Activated CD4-positive, alpha-beta T cell treated with anti-CD3 and anti-CD28 coated beads, Interleukin-2, amount 10 ng/mL, durations not matched to agents 7 days and 5 days (primary cell): ENCODE measurements around the gene CAPN15. TPM values are rescaled to one million over a fixed set of nuclear protein-coding genes. Genes with fewer than 3 reads are reported as not detected.

Experiments used
- CTCF ChIA-PET: fragments of 350-600 bp; sonication (Branson Sonifier 250); formaldehyde crosslinking; loops from one replicate; lab custom pipeline; 2021; ENCODE audit warnings: antibody characterized with exemption; lab: Charles Lee
- POLR2A ChIA-PET: fragments of 350-600 bp; sonication (Branson Sonifier 250); formaldehyde crosslinking; loops from one replicate; lab custom pipeline; 2021; ENCODE audit warnings: antibody characterized with exemption; lab: Charles Lee
- DNase-seq: peaks from one replicate; pipeline ENCODE4 v3.0.0-alpha.2; 2020
- H3K27ac Mint-ChIP-seq: one replicate; pipeline ENCODE4 v1.8.0; 2021; ENCODE audit warnings: mild to moderate bottlenecking, moderate library complexity, mixed read lengths
- H3K27me3 Mint-ChIP-seq: one replicate; pipeline ENCODE4 v1.8.0; 2021; ENCODE audit warnings: mixed read lengths
- H3K36me3 Mint-ChIP-seq: one replicate; pipeline ENCODE4 v1.8.0; 2021; ENCODE audit warnings: low read depth, mixed read lengths
- H3K4me1 Mint-ChIP-seq: one replicate; pipeline ENCODE4 v1.8.0; 2021; ENCODE audit warnings: mixed read lengths
- H3K4me3 Mint-ChIP-seq: one replicate; pipeline ENCODE4 v1.8.0; 2021; ENCODE audit warnings: mild to moderate bottlenecking, moderate library complexity, mixed read lengths
- H3K9me3 Mint-ChIP-seq: one replicate; pipeline ENCODE4 v1.8.0; 2021; ENCODE audit warnings: mixed read lengths
- total RNA-seq, 2 experiments: library from RNA; stranded (reverse); gene quantifications; one replicate each; pipeline ENCODE4 v1.2.3, GENCODE V29; 2021

CAPN15 gene
- total RNA-seq, 2 experiments from 2014 or later = 59.1 to 72.1 TPM

DNA sequence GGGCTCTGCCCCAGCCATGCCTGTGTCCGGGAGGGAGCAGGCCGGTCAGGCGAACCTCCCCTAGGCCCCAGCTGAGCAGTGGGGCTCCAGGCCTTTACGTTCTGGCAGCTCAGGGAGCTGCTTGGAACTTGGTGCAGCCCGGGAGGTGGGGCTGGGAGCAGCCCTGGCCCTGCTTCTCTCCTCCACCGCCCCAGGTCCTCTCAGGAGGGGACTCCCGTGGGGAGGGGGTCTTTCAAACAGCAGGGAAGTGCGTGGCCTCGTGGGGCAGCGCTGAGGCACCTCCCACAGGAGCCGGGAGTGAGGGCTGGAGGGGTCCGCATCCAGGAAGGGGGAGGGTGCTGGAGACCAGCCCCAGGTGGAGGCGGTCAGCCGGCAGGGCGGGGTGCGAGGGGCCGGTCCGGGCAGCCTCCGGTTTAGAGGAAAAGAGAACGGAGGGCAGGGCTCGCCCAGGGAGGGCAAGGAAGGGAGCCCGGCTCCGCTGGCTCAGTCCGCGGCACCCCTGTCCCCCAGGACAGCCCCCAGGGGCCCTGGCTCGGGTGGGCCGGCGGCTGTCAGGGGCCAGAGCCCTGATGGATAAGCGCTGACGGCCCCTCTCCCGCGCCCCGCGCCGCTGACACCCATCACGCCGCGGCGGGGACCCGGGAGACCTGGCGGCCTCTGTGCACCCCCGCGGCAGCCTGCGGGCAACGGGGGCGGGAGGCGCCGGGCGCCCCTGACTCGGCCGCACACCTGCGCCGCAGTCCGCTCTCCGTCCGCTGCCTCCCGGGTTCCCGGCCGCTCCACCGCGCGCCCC lies 32.1 kb downstream of the CAPN15 start:
- Mint-ChIP-seq H3K9me3 (no peaks in the 10 kb centered on the region), H3K27ac (no peak overlapping the region), H3K36me3 (no peaks in the 10 kb centered on the region), H3K4me1 (no peaks in the 10 kb centered on the region), H3K4me3 (no peak overlapping the region), H3K27me3 (peaks cover 13% of the 10 kb centered on the region)
- DNase-seq = no peak
- ChIA-PET CTCF (no interaction called here), POLR2A (no interaction called here)

DNA sequence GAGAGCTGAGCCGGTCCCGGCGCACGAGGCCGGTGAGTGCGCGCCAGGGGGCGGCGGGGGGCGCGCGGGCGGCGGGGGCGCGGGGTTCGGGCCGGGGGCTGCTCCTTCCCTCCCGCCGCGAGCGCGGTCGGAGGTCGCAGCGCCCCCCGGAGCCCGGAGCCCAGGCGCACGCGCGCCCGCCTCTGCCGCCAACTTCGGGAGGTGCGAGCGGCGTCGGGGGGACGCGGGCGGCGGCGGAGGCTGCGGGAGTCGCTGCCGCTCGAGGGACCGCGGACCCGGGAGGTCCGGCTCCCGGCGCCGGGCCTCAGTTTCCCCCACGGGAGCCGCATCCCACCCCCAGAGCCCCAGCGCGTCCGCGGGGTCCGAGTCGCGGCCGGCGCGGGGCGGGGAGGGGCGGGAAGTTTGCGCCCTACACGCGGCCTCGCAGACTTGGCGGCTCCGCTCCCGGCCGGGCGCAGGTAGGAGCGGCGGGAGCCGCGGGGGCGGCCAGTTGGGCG lies 32.7 kb downstream of the CAPN15 start, which contains the start of gene PRR35:
Gene PRR35 (plus strand): TSS at position 191 of the 497 bp plus-strand sequence. CDS start 2,901 bp downstream, outside the sequence.
- ChIA-PET POLR2A (no interaction called here), CTCF (no interaction called here)
- no peaks in the 10 kb centered on the region for H3K9me3 Mint-ChIP-seq
- H3K27me3 Mint-ChIP-seq = peaks cover 13% of the 10 kb centered on the region
- no peak for DNase-seq
- H3K27ac Mint-ChIP-seq = no peak within 1 kb of the TSS
- no peaks in the 10 kb centered on the region for H3K4me1 Mint-ChIP-seq
- no peak within 1 kb of the TSS for H3K4me3 Mint-ChIP-seq
- no peaks in the 10 kb centered on the region for H3K36me3 Mint-ChIP-seq

DNA sequence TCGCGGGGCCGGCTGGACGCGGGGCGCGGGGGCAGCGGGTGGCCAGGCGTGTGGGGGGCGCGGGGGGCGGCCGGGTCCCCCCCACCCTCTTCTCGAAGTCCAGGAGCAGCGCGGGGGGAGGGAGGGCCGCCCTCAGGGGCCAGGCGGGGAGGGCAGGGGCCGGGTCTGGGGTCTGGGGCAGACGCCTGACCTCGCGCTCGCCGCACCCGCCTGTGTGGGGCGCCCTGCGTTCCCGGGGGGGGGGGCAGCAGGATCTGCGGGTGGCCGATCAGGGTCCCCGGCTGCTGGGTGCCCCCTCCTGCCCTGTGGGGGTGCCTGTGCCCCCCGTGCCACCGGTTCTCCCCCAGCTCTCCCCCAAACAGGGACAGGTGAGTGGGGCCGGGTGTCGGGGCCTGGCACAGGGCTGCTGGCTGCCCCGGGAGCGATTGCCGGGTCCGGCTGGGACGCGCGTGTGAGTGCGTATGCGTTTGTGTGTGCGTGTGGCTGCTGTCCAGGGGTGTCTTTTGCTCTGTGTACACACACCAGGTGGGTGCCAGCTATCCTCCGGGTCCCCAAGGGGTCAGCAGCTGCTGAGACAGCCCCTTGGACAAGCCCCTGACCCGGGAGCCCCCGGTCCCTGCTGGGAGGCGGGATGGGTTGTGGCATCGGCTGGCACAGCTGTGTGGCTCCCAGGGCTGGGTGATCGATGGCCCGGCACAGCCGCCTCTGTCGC lies 33.3 kb downstream of the CAPN15 start:
- Mint-ChIP-seq H3K27ac (no peak overlapping the region), H3K4me3 (no peak overlapping the region), H3K27me3 (peaks cover 13% of the 10 kb centered on the region), H3K4me1 (no peaks in the 10 kb centered on the region), H3K36me3 (no peaks in the 10 kb centered on the region), H3K9me3 (no peaks in the 10 kb centered on the region)
- ChIA-PET POLR2A (no interaction called here), CTCF (no interaction called here)
- DNase-seq = no peak

DNA sequence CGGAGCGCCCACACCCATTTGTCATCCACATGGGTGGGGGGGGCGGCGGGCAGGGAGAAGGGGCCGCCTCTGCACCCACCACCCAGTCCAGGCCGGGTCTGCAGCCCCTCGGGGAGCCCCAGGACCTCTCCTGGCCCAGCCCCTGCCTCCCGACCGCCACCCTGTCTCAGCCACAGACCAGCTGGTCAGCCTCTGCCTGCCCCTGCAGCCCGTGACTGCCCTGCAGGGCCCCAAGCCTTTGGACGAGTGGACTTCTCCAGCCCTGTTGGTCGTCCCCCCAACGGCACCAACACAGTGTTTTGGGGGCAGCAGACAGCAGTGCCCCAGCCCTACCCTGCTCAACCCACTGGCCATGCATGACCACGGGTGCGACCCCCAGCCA lies 33.9 kb downstream of the CAPN15 start:
- Mint-ChIP-seq H3K27me3 (peaks cover 13% of the 10 kb centered on the region), H3K27ac (no peak overlapping the region), H3K36me3 (no peaks in the 10 kb centered on the region), H3K4me1 (peaks cover 1% of the 10 kb centered on the region), H3K9me3 (no peaks in the 10 kb centered on the region), H3K4me3 (no peak overlapping the region)
- DNase-seq = no peak
- CTCF ChIA-PET = interaction anchor here (0.6 kb wide), 1 partner anchor 14 kb away, joined by 3 read pairs; no protein-coding TSS in a partner anchor
- POLR2A ChIA-PET = no interaction called here

DNA sequence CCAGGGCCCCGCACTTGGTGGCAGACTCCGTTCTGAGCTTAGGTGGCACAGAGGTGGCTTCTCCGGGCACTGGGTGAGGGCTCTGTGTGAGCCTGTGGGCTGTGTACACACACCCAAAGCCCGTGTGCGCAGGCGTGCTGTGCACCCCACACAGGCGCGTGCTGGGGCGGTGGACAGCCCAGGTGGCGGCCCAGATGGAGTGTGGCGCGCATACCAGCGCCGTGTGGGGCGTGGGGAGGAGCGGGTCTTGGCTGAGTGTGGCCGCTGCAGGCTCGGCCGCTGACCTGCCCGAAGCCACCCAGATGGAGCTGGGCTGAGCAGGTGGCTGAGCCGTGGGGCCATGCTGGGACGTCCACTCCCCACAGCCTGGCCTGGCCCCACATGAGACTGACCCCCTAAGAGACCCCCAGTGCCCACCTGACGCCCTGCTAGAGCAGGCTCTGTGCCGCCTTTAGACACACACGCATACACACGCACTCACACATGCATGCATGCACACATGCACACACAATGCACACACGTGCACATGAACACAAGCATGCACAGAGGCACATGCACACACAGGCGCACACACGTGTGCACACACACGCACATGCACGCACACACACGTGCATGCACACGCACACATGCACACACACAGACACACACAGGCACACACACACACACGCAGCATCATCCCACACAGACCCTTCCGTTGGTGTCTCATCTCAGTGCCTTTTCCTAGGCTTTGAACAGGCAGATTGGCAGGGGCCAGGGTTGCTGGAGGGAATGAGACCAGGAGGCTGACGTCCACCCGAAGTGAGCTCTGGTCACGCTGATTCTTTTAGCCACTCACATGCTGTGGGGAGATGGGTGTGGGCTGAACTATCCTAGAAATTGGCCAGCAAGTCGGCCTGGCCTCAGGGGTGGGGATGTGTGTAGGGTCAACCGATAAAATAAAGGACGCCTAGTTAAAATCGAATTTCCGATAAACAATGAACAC lies 34.7 kb downstream of the CAPN15 start:
- POLR2A ChIA-PET = no interaction called here
- Mint-ChIP-seq H3K36me3 (no peaks in the 10 kb centered on the region), H3K27me3 (peaks cover 13% of the 10 kb centered on the region), H3K4me3 (no peak overlapping the region), H3K27ac (no peak overlapping the region), H3K9me3 (no peaks in the 10 kb centered on the region), H3K4me1 (peaks cover 10% of the 10 kb centered on the region)
- CTCF ChIA-PET = interaction anchor here (0.6 to 0.9 kb wide), 2 partner anchors 15 to 35 kb away, joined by 3 read pairs; partner anchors contain the start of gene CAPN15
- no peak for DNase-seq

DNA sequence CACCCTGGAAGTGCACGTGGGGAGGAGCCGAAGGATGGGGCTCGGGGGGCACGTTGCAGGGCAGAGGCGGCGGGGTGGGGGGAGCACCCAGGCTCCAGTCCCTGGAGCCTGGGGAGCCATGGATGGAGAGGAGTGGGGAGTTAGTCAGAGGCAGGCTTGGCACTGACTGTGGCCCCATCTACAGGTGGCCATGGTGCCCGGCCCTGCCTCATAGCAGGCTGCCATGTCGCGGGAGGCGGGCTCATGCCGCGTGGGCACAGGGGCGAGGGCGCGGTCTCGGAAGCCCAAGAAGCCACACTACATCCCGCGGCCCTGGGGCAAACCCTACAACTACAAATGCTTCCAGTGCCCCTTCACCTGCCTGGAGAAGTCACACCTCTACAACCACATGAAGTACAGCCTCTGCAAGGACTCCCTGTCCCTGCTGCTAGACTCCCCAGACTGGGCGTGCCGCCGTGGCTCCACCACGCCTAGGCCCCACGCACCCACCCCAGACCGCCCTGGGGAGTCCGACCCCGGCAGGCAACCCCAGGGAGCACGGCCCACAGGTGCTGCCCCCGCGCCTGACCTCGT lies 35.6 kb downstream of the CAPN15 start:
- no peaks in the 10 kb centered on the region for H3K36me3 Mint-ChIP-seq
- ChIA-PET POLR2A (no interaction called here), CTCF (no interaction called here)
- H3K27ac Mint-ChIP-seq = no peak overlapping the region
- H3K9me3 Mint-ChIP-seq = no peaks in the 10 kb centered on the region
- peaks cover 13% of the 10 kb centered on the region for H3K27me3 Mint-ChIP-seq
- no peak for DNase-seq
- peaks cover 10% of the 10 kb centered on the region for H3K4me1 Mint-ChIP-seq
- H3K4me3 Mint-ChIP-seq = no peak overlapping the region

DNA sequence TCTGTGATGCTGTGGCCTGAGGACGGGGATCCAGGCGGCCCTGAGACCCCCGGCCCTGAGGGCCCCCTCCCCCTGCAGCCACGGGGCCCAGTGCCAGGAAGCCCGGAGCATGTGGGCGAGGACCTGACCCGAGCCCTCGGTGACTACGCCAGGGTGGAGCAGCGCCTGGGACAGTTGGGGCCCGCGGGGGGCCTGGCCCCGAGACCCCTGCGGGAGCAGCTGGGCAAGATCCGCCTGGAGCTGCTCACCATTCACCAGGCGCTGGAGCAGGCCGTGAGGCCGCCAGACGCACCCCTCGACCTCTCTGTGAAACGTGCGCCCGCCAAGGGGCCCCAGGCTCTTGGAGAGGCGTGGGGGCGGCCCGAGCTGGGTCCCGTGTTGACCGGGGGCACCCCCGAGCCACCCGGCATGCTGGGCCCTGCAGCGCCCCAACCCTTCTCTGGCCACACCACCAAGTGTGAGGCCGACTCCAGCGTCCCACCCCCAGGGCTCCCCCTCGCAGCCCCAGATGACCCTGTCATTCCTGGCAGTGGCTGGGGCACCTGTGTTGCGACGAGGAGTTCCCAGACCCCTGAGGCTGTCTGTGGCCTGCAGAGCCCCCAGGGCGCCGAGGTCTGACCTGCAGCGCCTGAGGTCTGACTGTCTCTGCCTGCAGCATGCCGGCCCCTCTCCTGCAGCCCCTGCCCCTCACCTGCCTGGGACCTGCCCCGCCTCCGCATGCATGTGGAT lies 37.3 kb downstream of the CAPN15 start:
- DNase-seq = no peak
- Mint-ChIP-seq H3K36me3 (no peaks in the 10 kb centered on the region), H3K4me3 (no peak overlapping the region), H3K9me3 (no peaks in the 10 kb centered on the region), H3K4me1 (peaks cover 17% of the 10 kb centered on the region), H3K27me3 (peaks cover 6% of the 10 kb centered on the region), H3K27ac (no peak overlapping the region)
- POLR2A ChIA-PET = no interaction called here
- CTCF ChIA-PET = no interaction called here

DNA sequence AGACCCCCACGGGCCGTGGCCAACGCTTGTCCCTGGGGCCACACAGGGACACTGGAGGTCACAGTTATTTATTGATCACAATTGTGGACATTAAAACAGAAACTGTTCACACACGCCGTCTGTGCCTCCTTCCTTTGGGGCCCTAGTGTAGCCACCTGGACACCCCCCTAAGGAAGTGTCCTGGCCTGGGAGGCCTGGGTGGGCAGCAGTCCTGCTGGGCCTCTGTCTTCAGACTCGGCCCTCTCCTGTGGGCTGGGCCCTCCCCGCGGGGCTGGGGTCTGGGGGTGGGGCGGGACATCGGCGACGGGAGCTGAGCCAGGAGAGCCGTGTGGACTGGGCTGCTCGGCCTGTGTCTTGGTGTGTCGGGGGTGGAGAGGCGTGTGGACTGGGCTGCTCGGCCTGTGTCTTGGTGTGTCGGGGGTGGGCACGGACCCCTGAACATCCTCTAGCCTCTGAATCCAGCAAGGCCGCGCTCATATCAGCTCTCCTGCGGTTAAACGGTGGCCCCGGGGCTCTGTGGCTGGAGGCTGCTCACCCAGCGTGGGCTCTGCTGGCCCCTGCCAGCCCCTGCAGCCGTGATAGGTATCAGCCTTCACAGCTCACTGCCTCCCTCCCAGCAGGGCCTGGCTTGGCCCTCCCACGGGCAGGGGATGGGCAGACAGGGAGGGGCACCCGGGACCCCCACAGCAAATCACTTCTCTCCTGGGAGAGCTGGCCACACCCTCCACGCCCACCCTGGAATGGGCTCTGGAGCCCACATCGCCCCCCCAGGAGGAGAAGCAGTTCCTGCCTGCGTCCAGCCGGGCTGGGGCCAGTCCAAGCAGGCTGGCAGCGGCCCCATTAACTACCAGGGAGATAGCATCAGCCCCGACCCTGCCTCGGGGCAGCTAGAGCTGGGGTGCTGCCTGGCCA lies 38.2 kb downstream of the CAPN15 start:
- H3K36me3 Mint-ChIP-seq = no peaks in the 10 kb centered on the region
- CTCF ChIA-PET = interaction anchor here (1.4 kb wide), 1 partner anchor 8 kb away, joined by 3 read pairs; no protein-coding TSS in a partner anchor
- peak overlapping the region; percentile 13 for H3K27ac Mint-ChIP-seq
- POLR2A ChIA-PET = no interaction called here
- H3K4me3 Mint-ChIP-seq = no peak overlapping the region
- peaks cover 6% of the 10 kb centered on the region for H3K27me3 Mint-ChIP-seq
- DNase-seq = no peak
- H3K9me3 Mint-ChIP-seq = no peaks in the 10 kb centered on the region
- H3K4me1 Mint-ChIP-seq = peaks cover 18% of the 10 kb centered on the region

DNA sequence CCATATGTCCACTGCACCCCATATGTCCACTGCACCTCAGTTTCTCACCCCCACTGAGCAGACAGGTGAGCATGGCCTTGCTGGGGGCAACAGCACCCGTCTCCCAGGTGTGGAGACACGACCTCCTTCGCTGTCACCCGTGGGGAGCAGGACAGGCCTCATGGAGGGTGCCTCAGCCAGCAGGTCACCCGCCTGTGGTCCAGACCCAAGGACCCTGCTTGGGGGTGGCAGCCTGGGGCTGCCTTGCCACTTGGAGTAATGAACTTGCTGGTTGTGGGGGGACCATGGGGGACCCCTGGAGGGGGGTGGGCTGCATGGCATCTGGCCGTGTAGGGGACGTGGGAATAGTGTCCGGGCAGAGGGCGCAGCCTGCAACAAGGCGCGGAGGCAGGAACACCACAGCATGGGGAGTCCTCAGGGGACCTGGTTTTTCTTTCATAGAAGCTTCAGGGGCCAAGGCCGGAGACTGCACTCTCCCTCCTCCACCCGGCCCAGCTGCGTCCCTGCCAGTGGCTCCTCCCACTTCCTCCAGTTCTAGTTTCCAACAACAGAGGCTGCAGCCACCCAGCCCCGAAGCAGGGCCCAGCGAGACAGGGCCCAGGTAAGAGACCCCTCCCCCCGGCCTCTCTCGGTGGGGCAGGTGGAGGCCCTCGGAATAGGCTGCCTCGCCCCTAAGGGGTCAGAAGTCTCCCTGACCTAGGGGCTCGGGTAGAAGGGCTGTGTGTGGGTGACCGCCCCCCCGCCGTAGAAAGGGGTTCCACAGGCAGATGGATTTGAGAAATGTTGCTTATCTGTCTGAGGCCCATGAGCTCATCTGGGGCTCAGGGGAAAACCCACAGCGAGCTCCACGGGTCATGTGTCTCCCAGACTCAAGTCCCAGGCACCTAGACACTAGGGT lies 39.2 kb downstream of the CAPN15 start, which contains the start of gene NHLRC4:
Gene NHLRC4 (plus strand): TSS at position 531 of the 898 bp plus-strand sequence. CDS start 1,043 bp downstream, outside the sequence.
- DNase-seq = peak; percentile 75
- Mint-ChIP-seq H3K4me3 (peak within 1 kb of the TSS; percentile 60), H3K9me3 (no peaks in the 10 kb centered on the region), H3K27me3 (peaks cover 6% of the 10 kb centered on the region), H3K4me1 (peaks cover 28% of the 10 kb centered on the region), H3K36me3 (no peaks in the 10 kb centered on the region), H3K27ac (peak within 1 kb of the TSS; percentile 86)
- POLR2A ChIA-PET = no interaction called here
- CTCF ChIA-PET = interaction anchor here (0.7 to 1.4 kb wide), 3 partner anchors 9 to 1357 kb away, joined by 3 to 4 read pairs (median 3); no protein-coding TSS in a partner anchor
